ENCODE measurements around the gene KCTD10.

Gene KCTD10

GRCh38 chr12:109488051-109488665, 11.1 kb upstream of the KCTD10 start:
- Mint-ChIP-seq H3K9me3 (no peaks in the 10 kb centered on the region), H3K4me3 (no peak overlapping the region), H3K27me3 (ENCODE audit: low read depth) (no peaks in the 10 kb centered on the region), H3K36me3 (ENCODE audit: low read depth) (peaks cover 36% of the 10 kb centered on the region), H3K4me1 (ENCODE audit: low read depth) (no peaks in the 10 kb centered on the region), H3K27ac (no peak overlapping the region)
- no peak for DNase-seq (ENCODE audit: low spot score)

DNA sequence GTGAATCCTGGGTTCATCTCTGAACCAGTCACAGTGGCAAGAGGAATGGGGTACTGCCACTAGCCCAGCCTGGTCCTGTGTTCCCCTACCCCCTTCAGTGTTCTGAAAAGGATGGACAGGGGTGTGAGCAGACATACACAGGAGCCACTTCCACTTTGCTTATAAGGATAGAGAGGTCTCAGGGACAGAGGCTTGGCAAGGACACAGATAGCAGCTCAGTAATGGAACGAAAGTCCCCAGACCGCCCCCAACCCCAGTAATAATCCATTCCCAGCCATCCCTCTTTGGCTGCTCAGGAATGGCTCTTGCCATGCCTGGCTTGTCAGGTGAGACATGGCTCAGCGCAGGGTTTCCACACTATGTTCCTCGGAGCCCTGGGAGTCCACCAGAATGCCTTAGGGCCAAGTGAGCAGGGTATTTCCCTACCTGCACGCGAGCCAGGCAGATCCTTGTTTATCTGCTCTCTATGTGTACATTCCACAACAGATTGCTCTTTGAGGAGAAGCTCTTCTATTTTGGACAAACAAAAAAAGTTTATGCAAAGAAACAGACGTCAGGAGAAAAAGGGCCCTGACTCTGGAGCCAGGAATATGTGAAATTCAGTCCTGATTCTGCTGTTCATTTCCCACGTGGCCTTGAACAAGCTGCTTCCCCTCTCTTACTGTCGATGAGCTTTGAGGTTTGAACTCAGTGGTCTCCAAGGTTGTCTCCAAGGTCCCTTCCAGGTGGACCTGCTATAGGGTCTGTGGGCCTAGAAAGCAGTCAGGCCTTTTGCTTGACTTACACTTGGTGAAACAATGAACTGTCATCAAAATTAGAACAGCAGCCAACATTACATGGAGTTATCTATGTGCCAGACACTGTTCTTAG, 10.3 kb upstream of the KCTD10 start:
- no peaks in the 10 kb centered on the region for H3K27me3 Mint-ChIP-seq (ENCODE audit: low read depth)
- H3K9me3 Mint-ChIP-seq: no peaks in the 10 kb centered on the region
- DNase-seq (ENCODE audit: low spot score): no peak
- peaks cover 36% of the 10 kb centered on the region for H3K36me3 Mint-ChIP-seq (ENCODE audit: low read depth)
- no peaks in the 10 kb centered on the region for H3K4me1 Mint-ChIP-seq (ENCODE audit: low read depth)
- H3K27ac Mint-ChIP-seq: no peak overlapping the region
- no peak overlapping the region for H3K4me3 Mint-ChIP-seq

DNA sequence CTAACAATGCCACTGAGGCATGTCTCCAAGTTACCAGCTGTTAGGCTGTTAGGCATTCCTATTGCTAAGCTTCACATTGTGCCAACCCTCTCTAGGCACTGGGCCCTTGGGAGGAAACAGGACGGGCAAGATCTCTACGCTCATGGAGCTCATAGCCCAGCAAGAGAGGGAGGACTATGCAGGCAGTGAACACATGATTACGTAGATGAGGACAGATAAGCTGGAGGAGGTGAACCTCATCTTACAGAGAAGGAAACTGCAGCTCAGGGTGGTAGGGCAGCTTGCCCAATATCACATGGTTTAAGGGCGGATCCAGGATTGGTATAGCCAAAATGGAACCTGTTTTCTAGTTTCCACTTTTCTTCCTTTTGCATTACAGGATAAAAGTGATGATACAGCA, 8.1 kb upstream of the KCTD10 start:
- Mint-ChIP-seq H3K4me3 (no peak overlapping the region), H3K9me3 (no peaks in the 10 kb centered on the region), H3K27ac (no peak overlapping the region), H3K27me3 (ENCODE audit: low read depth) (no peaks in the 10 kb centered on the region), H3K36me3 (ENCODE audit: low read depth) (peaks cover 29% of the 10 kb centered on the region), H3K4me1 (ENCODE audit: low read depth) (no peaks in the 10 kb centered on the region)
- DNase-seq (ENCODE audit: low spot score): no peak

- no peak overlapping the region for H3K4me3 Mint-ChIP-seq
- no peaks in the 10 kb centered on the region for H3K9me3 Mint-ChIP-seq
- no peak for DNase-seq (ENCODE audit: low spot score)
- no peaks in the 10 kb centered on the region for H3K27me3 Mint-ChIP-seq (ENCODE audit: low read depth)
- peaks cover 19% of the 10 kb centered on the region for H3K36me3 Mint-ChIP-seq (ENCODE audit: low read depth)
- no peak overlapping the region for H3K27ac Mint-ChIP-seq
- H3K4me1 Mint-ChIP-seq (ENCODE audit: low read depth): peaks cover 5% of the 10 kb centered on the region
Measured at GRCh38 chr12:109483346-109483745, 6.2 kb upstream of the KCTD10 start.

DNA sequence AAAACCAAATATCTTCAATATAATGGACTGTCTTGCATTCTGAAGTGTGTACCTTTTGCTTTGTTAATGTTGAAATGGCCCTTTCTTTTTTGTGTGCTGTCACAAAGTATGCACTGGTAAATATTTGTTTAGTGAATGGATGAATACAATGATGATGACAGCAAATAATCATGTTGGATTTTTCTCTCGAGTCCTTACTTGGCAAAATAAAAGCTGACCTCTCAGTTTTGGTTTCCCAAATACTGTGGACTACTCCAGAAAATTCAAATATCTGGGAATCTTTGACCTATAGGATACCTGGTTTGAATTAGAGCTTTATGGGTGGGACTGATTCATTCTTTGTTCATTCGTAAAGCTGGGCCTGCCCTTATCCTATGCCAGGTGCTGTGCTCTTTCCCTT, 5.8 kb upstream of the KCTD10 start:
- Mint-ChIP-seq H3K9me3 (no peaks in the 10 kb centered on the region), H3K27me3 (ENCODE audit: low read depth) (no peaks in the 10 kb centered on the region), H3K36me3 (ENCODE audit: low read depth) (peaks cover 19% of the 10 kb centered on the region), H3K27ac (no peak overlapping the region), H3K4me3 (no peak overlapping the region), H3K4me1 (ENCODE audit: low read depth) (peaks cover 6% of the 10 kb centered on the region)
- DNase-seq (ENCODE audit: low spot score): no peak

DNA sequence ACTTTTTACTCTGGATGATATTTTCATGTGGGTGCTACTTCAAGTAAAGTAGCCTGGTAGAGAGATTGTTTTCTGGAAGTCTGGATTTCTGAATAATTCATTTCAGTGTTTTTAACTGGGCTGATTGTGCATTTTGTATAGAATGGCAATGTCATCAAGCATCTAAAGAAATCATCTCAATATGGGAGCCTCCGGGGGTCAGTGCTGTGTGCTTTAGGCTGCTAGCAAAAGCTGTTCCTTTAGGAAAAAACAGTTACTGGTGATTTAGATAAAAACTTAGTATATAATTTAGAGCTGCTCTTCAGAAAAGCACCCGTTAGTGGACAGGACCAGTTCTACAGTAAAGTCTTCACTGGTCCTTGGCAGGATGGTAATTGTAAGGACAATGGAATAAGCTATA, 5.4 kb upstream of the KCTD10 start:
- Mint-ChIP-seq H3K9me3 (no peaks in the 10 kb centered on the region), H3K4me3 (no peak overlapping the region), H3K4me1 (ENCODE audit: low read depth) (peaks cover 6% of the 10 kb centered on the region), H3K27me3 (ENCODE audit: low read depth) (no peaks in the 10 kb centered on the region), H3K27ac (no peak overlapping the region), H3K36me3 (ENCODE audit: low read depth) (peaks cover 17% of the 10 kb centered on the region)
- DNase-seq (ENCODE audit: low spot score): no peak

DNA sequence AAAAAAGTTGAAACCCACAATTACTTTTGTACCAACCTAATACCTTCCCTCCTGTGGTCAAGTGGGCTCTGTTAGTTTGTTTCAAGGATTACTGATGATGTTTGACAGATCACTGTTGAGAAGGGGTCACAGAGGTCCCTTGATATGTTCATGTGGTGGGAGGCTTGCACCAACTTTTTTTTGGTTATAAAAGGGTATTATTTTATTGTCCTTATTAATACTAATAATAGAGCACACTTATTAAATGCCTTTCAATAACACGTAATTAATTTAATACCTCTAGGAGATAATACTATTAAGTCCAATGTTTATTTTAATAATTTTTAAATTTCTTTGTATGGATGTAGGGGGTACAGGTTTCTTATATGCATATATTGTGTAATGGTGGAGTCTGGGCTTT, 4.8 kb upstream of the KCTD10 start:
- no peak overlapping the region for H3K4me3 Mint-ChIP-seq
- peaks cover 7% of the 10 kb centered on the region for H3K4me1 Mint-ChIP-seq (ENCODE audit: low read depth)
- no peak for DNase-seq (ENCODE audit: low spot score)
- H3K36me3 Mint-ChIP-seq (ENCODE audit: low read depth): peaks cover 15% of the 10 kb centered on the region
- no peaks in the 10 kb centered on the region for H3K9me3 Mint-ChIP-seq
- H3K27ac Mint-ChIP-seq: no peak overlapping the region
- no peaks in the 10 kb centered on the region for H3K27me3 Mint-ChIP-seq (ENCODE audit: low read depth)

- no peak overlapping the region for H3K4me3 Mint-ChIP-seq
- H3K27me3 Mint-ChIP-seq (ENCODE audit: low read depth): no peaks in the 10 kb centered on the region
- no peak overlapping the region for H3K27ac Mint-ChIP-seq
- peaks cover 14% of the 10 kb centered on the region for H3K36me3 Mint-ChIP-seq (ENCODE audit: low read depth)
- no peak for DNase-seq (ENCODE audit: low spot score)
- no peaks in the 10 kb centered on the region for H3K9me3 Mint-ChIP-seq
- peaks cover 19% of the 10 kb centered on the region for H3K4me1 Mint-ChIP-seq (ENCODE audit: low read depth)
Measured at GRCh38 chr12:109480356-109480755, 3.3 kb upstream of the KCTD10 start.

DNA sequence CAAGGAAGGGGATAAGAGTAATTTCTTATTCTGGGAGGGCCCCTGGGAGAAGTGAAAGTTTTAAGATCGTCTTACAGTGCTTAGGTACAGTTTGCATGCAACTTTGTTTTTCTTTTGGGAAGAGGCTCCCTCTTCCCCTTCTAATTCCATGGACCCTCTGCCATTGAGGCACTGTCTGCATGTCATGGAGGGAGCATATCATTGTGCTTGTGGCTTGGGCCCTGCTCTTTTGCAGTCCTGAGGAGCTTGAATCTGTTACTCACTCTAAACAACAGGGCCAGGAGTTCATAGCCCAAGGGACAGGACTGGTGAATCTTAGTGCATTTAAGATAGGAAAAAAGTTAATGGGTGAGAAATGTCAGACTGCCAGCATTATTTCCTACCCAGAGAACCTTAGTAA, 2.7 kb upstream of the KCTD10 start:
- no peak for DNase-seq (ENCODE audit: low spot score)
- Mint-ChIP-seq H3K9me3 (no peaks in the 10 kb centered on the region), H3K36me3 (ENCODE audit: low read depth) (peaks cover 10% of the 10 kb centered on the region), H3K4me3 (no peak overlapping the region), H3K4me1 (ENCODE audit: low read depth) (peaks cover 19% of the 10 kb centered on the region), H3K27ac (no peak overlapping the region), H3K27me3 (ENCODE audit: low read depth) (no peaks in the 10 kb centered on the region)

- no peak for DNase-seq (ENCODE audit: low spot score)
- Mint-ChIP-seq H3K27ac (peak overlapping the region; percentile 95), H3K4me3 (peak overlapping the region; percentile 97), H3K36me3 (ENCODE audit: low read depth) (peaks cover 8% of the 10 kb centered on the region), H3K9me3 (no peaks in the 10 kb centered on the region), H3K4me1 (ENCODE audit: low read depth) (peaks cover 21% of the 10 kb centered on the region), H3K27me3 (ENCODE audit: low read depth) (no peaks in the 10 kb centered on the region)
Measured at GRCh38 chr12:109477963-109478315, 839 bp upstream of the KCTD10 start.

- H3K4me1 Mint-ChIP-seq (ENCODE audit: low read depth): peaks cover 21% of the 10 kb centered on the region
- H3K9me3 Mint-ChIP-seq: no peaks in the 10 kb centered on the region
- peak overlapping the region; percentile 95 for H3K27ac Mint-ChIP-seq
- H3K27me3 Mint-ChIP-seq (ENCODE audit: low read depth): no peaks in the 10 kb centered on the region
- peak overlapping the region; percentile 97 for H3K4me3 Mint-ChIP-seq
- DNase-seq (ENCODE audit: low spot score): no peak
- H3K36me3 Mint-ChIP-seq (ENCODE audit: low read depth): peaks cover 8% of the 10 kb centered on the region
Measured at GRCh38 chr12:109476807-109477184, 304 bp downstream of the KCTD10 start.

- Mint-ChIP-seq H3K27ac (peak overlapping the region; percentile 95), H3K4me3 (peak overlapping the region; percentile 97), H3K4me1 (ENCODE audit: low read depth) (peaks cover 21% of the 10 kb centered on the region), H3K36me3 (ENCODE audit: low read depth) (peaks cover 8% of the 10 kb centered on the region), H3K27me3 (ENCODE audit: low read depth) (no peaks in the 10 kb centered on the region), H3K9me3 (no peaks in the 10 kb centered on the region)
- no peak for DNase-seq (ENCODE audit: low spot score)
Measured at GRCh38 chr12:109475993-109476806, 900 bp downstream of the KCTD10 start.

GRCh38 chr12:109475121-109475520, 2.0 kb downstream of the KCTD10 start:
- no peak for DNase-seq (ENCODE audit: low spot score)
- H3K9me3 Mint-ChIP-seq: no peaks in the 10 kb centered on the region
- peaks cover 8% of the 10 kb centered on the region for H3K36me3 Mint-ChIP-seq (ENCODE audit: low read depth)
- H3K4me3 Mint-ChIP-seq: no peak overlapping the region
- H3K4me1 Mint-ChIP-seq (ENCODE audit: low read depth): peaks cover 21% of the 10 kb centered on the region
- no peak overlapping the region for H3K27ac Mint-ChIP-seq
- no peaks in the 10 kb centered on the region for H3K27me3 Mint-ChIP-seq (ENCODE audit: low read depth)

Measured in T-helper 2 cell treated with Interferon-gamma antibody and Interleukin-4, amounts not matched to agents 5 μg/mL and 100 μg/mL, for 36 hours (primary cell).